Vagina (tissue), 2 donors: Measurements from ENCODE around the gene LHFPL2.

ENCODE experiments used
- POLR2A ChIP-seq, 2 donors: fragments of 450-650 bp; IDR thresholded peaks; one replicate each; pipeline ENCODE4 v1.6.1; 2017; ENCODE audit warnings: antibody characterized with exemption in 2 of 2, mild to moderate bottlenecking in 2 of 2, moderate library complexity in 2 of 2
- POLR2AphosphoS5 ChIP-seq, 2 donors: sonication (generic); formaldehyde crosslinking; IDR thresholded peaks; one replicate each; pipeline ENCODE4 v1.9.0; 2017; ENCODE audit warnings: antibody characterized with exemption in 2 of 2, mild to moderate bottlenecking in 2 of 2, low read depth in 1 of 2; ENCODE audit not compliant: insufficient read depth in 1 of 2
- TF ChIP-seq, protein P1 (sequence below), 3 experiments: fragments of 450-650 bp in 2 of 3; fragments of 200-600 bp in 1 of 3; sonication (generic) in 1 of 3; IDR thresholded peaks; one replicate each; pipeline ENCODE4 v1.5.1; 2017 to 2019; ENCODE audit warnings: antibody characterized with exemption in 3 of 3, mild to moderate bottlenecking in 2 of 3, moderate library complexity in 2 of 3

DNA sequence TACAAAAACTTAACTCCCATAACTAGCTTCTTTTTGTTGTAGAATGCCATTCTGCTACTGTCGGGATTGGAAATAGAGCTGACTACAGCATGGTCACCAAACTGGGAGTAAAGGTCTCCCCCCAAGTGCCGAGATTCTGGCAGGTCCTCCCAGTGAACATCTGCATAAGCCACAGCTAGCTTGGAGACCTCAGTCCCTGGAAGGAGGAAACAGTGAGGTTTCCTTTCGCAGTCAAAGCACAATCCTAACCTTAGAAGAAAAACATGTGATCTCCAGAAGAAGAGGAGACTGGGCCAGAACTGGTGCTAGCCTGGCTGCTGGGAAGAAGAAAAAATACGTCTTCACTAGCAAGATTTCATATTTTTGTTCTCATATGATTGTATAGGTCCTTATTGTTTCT is 160.7 kb downstream of the LHFPL2 start:
- TF ChIP-seq, protein P1, sequence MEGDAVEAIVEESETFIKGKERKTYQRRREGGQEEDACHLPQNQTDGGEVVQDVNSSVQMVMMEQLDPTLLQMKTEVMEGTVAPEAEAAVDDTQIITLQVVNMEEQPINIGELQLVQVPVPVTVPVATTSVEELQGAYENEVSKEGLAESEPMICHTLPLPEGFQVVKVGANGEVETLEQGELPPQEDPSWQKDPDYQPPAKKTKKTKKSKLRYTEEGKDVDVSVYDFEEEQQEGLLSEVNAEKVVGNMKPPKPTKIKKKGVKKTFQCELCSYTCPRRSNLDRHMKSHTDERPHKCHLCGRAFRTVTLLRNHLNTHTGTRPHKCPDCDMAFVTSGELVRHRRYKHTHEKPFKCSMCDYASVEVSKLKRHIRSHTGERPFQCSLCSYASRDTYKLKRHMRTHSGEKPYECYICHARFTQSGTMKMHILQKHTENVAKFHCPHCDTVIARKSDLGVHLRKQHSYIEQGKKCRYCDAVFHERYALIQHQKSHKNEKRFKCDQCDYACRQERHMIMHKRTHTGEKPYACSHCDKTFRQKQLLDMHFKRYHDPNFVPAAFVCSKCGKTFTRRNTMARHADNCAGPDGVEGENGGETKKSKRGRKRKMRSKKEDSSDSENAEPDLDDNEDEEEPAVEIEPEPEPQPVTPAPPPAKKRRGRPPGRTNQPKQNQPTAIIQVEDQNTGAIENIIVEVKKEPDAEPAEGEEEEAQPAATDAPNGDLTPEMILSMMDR (IDR thresholded peaks at IDR 0.05), result no peak
- TF ChIP-seq POLR2AphosphoS5 (IDR thresholded peaks at IDR 0.05; ENCODE audit: insufficient read depth in 1 of 2, low read depth in 1 of 2) (no peak), POLR2A (IDR thresholded peaks at IDR 0.05) (no peak)
